ENCODE measurements around the gene NAGPA. TPM values are rescaled to one million over a fixed set of nuclear protein-coding genes. Genes with fewer than 3 reads are reported as not detected.

Gene NAGPA
- total RNA-seq, 1 experiment from 2014 or later: 12.5 TPM

DNA sequence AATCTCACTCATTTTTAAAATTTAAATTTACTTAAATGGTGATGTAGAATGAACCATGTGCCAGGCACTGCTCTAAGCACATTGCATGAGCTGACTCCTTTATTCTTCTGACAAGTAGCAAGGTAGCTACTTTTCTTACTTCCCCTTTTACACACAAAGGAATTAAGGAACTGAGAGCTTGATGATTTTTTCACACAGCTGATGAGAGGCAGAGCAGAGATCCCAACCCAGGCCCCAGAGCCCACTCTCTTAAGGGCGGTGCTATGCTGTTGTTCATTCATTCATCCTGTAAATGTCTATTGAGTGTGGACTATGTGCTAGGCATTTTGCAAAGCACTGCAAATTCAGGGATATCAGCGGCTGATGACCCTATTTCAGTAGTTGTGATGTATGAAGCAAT, 57.7 kb downstream of the NAGPA start:
- DNase-seq (ENCODE audit: low spot score) (no peak), ATAC-seq (no peak)
- TF ChIP-seq ZNF671 (CRISPR knock-in tag; IDR thresholded peaks at IDR 0.05): no peak
- Mint-ChIP-seq H3K4me3 (no peak overlapping the region), H3K27ac (no peak overlapping the region), H3K9me3 (no peaks in the 10 kb centered on the region), H3K4me1 (peaks cover 4% of the 10 kb centered on the region; the same call in 1 of the 2 replicates), H3K36me3 (no peaks in the 10 kb centered on the region), H3K27me3 (ENCODE audit: low read depth) (no peaks in the 10 kb centered on the region; the same call in 1 of the 2 replicates)
- ChIA-PET CTCF (interaction anchor here (0.6 to 1.7 kb wide), 2 partner anchors 18 to 82 kb away, joined by 3 to 4 read pairs; partner anchors contain the start of gene SEC14L5), POLR2A (no interaction called here)

Other genes with a start within 250 kb of the NAGPA start
- gene SEPTIN12, start 245.6 kb downstream of the NAGPA start, total RNA-seq (2021): not detected in 3 replicates
- gene SMIM22, start 238.6 kb downstream of the NAGPA start, total RNA-seq (2021): 1.9 TPM in 1 of 3 replicates, not detected in the others
- gene ROGDI, start 231.3 kb downstream of the NAGPA start, total RNA-seq (2021): 25.0 to 32.1 TPM (median 31.1 TPM) in 3 replicates
- 99.7 to 103 TPM (median 99.7 TPM) in 3 replicates for gene GLYR1, start 186.6 kb downstream of the NAGPA start, total RNA-seq (2021)
- 35.1 to 38.5 TPM (median 35.9 TPM) in 3 replicates for gene UBN1, start 186.5 kb downstream of the NAGPA start, total RNA-seq (2021)
- gene PPL, start 96.8 kb downstream of the NAGPA start, total RNA-seq (2021): 28.5 to 29.6 TPM (median 28.7 TPM) in 3 replicates
- 2.1 to 2.4 TPM (median 2.3 TPM) in 3 replicates for gene SEC14L5, start 75.6 kb downstream of the NAGPA start, total RNA-seq (2021)
- gene C16orf89, start 32.0 kb upstream of the NAGPA start, total RNA-seq (2021): 1.4 to 1.8 TPM (median 1.8 TPM) in 3 replicates
- 25.7 to 31.4 TPM (median 26.2 TPM) in 3 replicates for gene ALG1, start 37.9 kb upstream of the NAGPA start, total RNA-seq (2021)
- 15.4 to 19.9 TPM (median 19.6 TPM) in 3 replicates for gene EEF2KMT, start 63.9 kb upstream of the NAGPA start, total RNA-seq (2021)

All from WTC11 (cell line).